Parathyroid adenoma (tissue), 2 donors: ENCODE data around the gene SLC22A23.
A peak's percentile ranks its signal among the peaks of the same experiment; 100 is the strongest.

Source experiments
- H2AFZ ChIP-seq: fragments of 300-600 bp; sonication (generic); one replicate; pipeline ENCODE4 v1.7.0; 2017; ENCODE audit warnings: antibody characterized with exemption, mild to moderate bottlenecking
- H3K27ac ChIP-seq: fragments of 300-600 bp; sonication (generic); one replicate; pipeline ENCODE4 v1.7.0; 2017
- H3K27me3 ChIP-seq: fragments of 300-600 bp; sonication (generic); one replicate; pipeline ENCODE4 v1.7.0; 2017; ENCODE audit warnings: low read length; ENCODE audit not compliant: control insufficient read depth, insufficient read depth
- H3K36me3 ChIP-seq: fragments of 300-600 bp; sonication (generic); one replicate; pipeline ENCODE4 v1.7.0; 2017; ENCODE audit warnings: low read length; ENCODE audit not compliant: control insufficient read depth, insufficient read depth
- H3K4me1 ChIP-seq: fragments of 300-600 bp; sonication (generic); one replicate; pipeline ENCODE4 v1.7.0; 2017; ENCODE audit warnings: control low read depth
- H3K4me2 ChIP-seq: fragments of 300-600 bp; sonication (generic); one replicate; pipeline ENCODE4 v1.7.0; 2017; ENCODE audit warnings: low read length
- H3K4me3 ChIP-seq: fragments of 300-600 bp; sonication (generic); one replicate; pipeline ENCODE4 v1.7.0; 2017; ENCODE audit warnings: low read depth, low read length
- H3K79me2 ChIP-seq: fragments of 300-600 bp; sonication (generic); one replicate; pipeline ENCODE4 v1.7.0; 2017; ENCODE audit warnings: control low read depth
- H3K9ac ChIP-seq: fragments of 300-600 bp; sonication (generic); one replicate; pipeline ENCODE4 v1.7.0; 2017; ENCODE audit warnings: mild to moderate bottlenecking
- H3K9me3 ChIP-seq: fragments of 300-600 bp; sonication (generic); one replicate; pipeline ENCODE4 v1.7.0; 2017; ENCODE audit warnings: low read length; ENCODE audit not compliant: control insufficient read depth
- CTCF ChIP-seq: fragments of 300-600 bp; sonication (generic); IDR thresholded peaks from one replicate; pipeline ENCODE4 v1.7.0; 2017; ENCODE audit warnings: antibody characterized with exemption, mild to moderate bottlenecking
- donor health status: primary hyperparathyroidism.

The SLC22A23 gene

GRCh38 chr6:3454273-3455010, 2.4 kb downstream of the SLC22A23 start:
- H3K4me1 ChIP-seq = peaks cover 22% of the 10 kb centered on the region
- peak overlapping the region; percentile 63 for H2AFZ ChIP-seq
- peak overlapping the region; percentile 11 for H3K27ac ChIP-seq
- H3K9ac ChIP-seq = peak overlapping the region; percentile 65
- peaks cover 16% of the 10 kb centered on the region for H3K79me2 ChIP-seq
- H3K4me3 ChIP-seq = peak overlapping the region; percentile 81
- no peaks in the 10 kb centered on the region for H3K36me3 ChIP-seq
- H3K27me3 ChIP-seq = no peaks in the 10 kb centered on the region
- H3K9me3 ChIP-seq = no peaks in the 10 kb centered on the region
- H3K4me2 ChIP-seq = peak overlapping the region; percentile 72
- no peak for TF ChIP-seq CTCF

DNA sequence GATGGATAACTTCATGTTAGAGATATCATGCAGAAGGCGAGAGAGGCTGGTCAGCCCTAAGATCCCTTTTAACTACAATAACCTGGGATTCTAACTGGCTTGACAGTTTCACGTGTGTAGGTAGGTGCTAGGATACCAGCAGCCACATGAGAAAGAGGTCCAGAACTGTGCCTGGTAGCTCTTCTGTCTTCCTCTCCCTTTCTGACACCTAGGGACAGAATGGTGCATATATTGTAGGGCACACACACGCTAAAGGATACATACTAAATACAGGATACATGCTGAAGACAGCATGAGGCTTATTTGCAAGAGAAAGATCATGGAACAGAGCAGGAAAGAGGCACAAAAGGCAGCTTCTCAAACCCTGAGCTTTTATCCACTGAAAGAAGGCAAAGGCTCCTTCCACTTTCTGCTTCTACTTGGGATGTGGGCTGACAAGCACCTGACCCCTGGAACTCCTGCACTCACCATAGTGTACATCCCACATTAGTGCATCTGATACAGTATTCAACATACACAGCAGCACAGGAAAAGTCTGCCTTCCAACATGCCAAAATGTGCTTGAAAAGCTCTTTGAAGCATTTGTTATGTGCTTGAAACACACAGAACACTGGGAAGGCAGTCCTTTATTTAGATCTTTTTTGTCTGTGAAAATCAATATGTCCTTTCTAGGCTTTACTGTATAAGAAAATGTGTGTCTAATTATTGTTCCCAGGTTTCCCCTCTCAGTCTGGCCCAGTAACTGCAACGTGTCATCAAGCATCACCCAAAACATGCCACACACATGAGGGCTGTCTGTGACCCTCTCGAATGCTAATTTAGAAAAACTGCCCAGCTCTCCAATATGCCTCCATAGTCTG, 3.2 kb downstream of the SLC22A23 start:
- Histone ChIP-seq H3K36me3 (no peaks in the 10 kb centered on the region), H2AFZ (no peak overlapping the region), H3K9ac (no peak overlapping the region), H3K4me3 (peak overlapping the region; percentile 81), H3K4me1 (peaks cover 22% of the 10 kb centered on the region), H3K4me2 (peak overlapping the region; percentile 72), H3K27ac (no peak overlapping the region), H3K79me2 (peaks cover 20% of the 10 kb centered on the region), H3K27me3 (no peaks in the 10 kb centered on the region), H3K9me3 (no peaks in the 10 kb centered on the region)
- no peak for TF ChIP-seq CTCF

DNA sequence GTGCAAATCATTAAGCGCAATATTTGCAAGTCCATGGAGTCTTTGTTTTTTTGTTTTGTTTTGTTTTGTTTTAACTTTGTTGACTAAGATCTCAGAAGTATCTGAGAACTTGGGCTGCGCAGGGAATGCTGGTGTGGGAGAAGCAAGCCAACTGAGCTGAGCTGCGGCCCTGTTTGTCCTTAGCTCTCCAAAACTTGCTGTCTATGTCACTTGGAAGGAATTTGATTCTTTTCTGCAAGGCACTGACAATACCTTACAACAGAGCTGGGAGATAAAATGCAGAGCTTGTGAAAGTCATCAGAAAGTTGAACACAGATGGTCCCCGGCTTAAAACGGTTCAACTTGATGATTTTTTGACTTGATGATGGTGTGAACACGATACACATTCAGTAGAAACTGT, 5.4 kb downstream of the SLC22A23 start:
- no peak overlapping the region for H2AFZ ChIP-seq
- TF ChIP-seq CTCF = no peak
- no peak overlapping the region for H3K9ac ChIP-seq
- H3K79me2 ChIP-seq = peaks cover 37% of the 10 kb centered on the region
- H3K4me1 ChIP-seq = peaks cover 22% of the 10 kb centered on the region
- no peak overlapping the region for H3K27ac ChIP-seq
- no peaks in the 10 kb centered on the region for H3K36me3 ChIP-seq
- no peak overlapping the region for H3K4me2 ChIP-seq
- no peaks in the 10 kb centered on the region for H3K27me3 ChIP-seq
- H3K4me3 ChIP-seq = no peak overlapping the region
- no peaks in the 10 kb centered on the region for H3K9me3 ChIP-seq

- Histone ChIP-seq H3K4me1 (peaks cover 22% of the 10 kb centered on the region), H2AFZ (no peak overlapping the region), H3K36me3 (no peaks in the 10 kb centered on the region), H3K9ac (no peak overlapping the region), H3K27me3 (no peaks in the 10 kb centered on the region), H3K4me2 (no peak overlapping the region), H3K27ac (no peak overlapping the region), H3K4me3 (no peak overlapping the region), H3K79me2 (peaks cover 42% of the 10 kb centered on the region), H3K9me3 (no peaks in the 10 kb centered on the region)
- TF ChIP-seq CTCF = no peak
Observed at GRCh38 chr6:3450888-3451287, 6.0 kb downstream of the SLC22A23 start.
